Fibroblast of villous mesenchyme (primary cell): ENCODE data around the gene MNS1. TPM values are rescaled to one million over a fixed set of nuclear protein-coding genes. Genes with fewer than 3 reads are reported as not detected.

Experiments
- DNase-seq: peaks from one replicate; pipeline ENCODE4 v3.0.0-alpha.2; 2010; ENCODE audit warnings: low read depth
- H3K4me3 ChIP-seq: 2 replicates; pipeline ENCODE4 v1.5.1; 2011; ENCODE audit warnings: low read depth, mild to moderate bottlenecking, low read length
- total RNA-seq: library from RNA; depleted of rRNA; stranded (reverse); fragments of >200 nt; gene quantifications from 2 replicates; pipeline ENCODE4 v1.2.3, GENCODE V29; 2012
- TF ChIP-seq, protein P1 (sequence below): IDR thresholded peaks from 2 replicates; pipeline ENCODE4 v1.5.1; 2012; ENCODE audit warnings: low read depth, mild to moderate bottlenecking, low read length; ENCODE audit not compliant: insufficient read depth

MNS1 gene, protein sequence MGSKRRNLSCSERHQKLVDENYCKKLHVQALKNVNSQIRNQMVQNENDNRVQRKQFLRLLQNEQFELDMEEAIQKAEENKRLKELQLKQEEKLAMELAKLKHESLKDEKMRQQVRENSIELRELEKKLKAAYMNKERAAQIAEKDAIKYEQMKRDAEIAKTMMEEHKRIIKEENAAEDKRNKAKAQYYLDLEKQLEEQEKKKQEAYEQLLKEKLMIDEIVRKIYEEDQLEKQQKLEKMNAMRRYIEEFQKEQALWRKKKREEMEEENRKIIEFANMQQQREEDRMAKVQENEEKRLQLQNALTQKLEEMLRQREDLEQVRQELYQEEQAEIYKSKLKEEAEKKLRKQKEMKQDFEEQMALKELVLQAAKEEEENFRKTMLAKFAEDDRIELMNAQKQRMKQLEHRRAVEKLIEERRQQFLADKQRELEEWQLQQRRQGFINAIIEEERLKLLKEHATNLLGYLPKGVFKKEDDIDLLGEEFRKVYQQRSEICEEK
- 0.43 and 0.97 TPM in 2 replicates for total RNA-seq

DNA sequence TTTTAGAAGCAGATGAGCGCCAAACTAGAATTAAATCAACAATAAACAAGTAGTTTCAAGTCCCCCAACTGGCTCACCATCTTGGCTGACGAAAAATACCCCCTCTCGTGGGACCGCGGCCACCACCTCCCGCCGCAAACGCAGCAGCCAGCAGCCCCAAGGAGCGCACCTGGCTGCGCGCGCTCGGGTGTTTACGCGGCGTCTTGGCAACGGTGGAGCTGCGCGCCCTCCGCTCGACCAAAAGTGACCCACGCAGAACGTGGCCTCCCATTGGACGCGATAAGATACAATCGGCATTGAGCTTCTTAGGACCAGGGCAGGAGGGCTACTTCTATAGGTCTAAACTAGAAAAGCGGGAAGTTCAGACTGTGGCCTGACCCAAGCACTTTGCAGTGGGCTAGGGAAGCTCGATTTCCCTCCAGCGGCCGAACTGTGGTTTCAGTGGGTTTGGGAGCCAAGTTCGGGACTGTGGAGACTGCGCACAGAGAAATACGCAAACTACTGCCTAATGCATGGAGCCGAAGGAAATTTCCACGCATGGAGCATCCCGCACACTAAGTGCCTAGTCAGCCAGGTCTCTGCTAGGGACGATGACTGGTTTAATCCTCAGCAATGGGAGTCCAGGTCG, at the start of gene MNS1:
MNS1 (minus strand) TSS at position 245 of the 628 bp plus-strand sequence; CDS start at position 80, 165 bp downstream.
- TF ChIP-seq, protein P1, sequence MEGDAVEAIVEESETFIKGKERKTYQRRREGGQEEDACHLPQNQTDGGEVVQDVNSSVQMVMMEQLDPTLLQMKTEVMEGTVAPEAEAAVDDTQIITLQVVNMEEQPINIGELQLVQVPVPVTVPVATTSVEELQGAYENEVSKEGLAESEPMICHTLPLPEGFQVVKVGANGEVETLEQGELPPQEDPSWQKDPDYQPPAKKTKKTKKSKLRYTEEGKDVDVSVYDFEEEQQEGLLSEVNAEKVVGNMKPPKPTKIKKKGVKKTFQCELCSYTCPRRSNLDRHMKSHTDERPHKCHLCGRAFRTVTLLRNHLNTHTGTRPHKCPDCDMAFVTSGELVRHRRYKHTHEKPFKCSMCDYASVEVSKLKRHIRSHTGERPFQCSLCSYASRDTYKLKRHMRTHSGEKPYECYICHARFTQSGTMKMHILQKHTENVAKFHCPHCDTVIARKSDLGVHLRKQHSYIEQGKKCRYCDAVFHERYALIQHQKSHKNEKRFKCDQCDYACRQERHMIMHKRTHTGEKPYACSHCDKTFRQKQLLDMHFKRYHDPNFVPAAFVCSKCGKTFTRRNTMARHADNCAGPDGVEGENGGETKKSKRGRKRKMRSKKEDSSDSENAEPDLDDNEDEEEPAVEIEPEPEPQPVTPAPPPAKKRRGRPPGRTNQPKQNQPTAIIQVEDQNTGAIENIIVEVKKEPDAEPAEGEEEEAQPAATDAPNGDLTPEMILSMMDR, result no peak
- H3K4me3 ChIP-seq, result peak within 1 kb of the TSS; percentile 77
- peak; percentile 96 for DNase-seq

DNA sequence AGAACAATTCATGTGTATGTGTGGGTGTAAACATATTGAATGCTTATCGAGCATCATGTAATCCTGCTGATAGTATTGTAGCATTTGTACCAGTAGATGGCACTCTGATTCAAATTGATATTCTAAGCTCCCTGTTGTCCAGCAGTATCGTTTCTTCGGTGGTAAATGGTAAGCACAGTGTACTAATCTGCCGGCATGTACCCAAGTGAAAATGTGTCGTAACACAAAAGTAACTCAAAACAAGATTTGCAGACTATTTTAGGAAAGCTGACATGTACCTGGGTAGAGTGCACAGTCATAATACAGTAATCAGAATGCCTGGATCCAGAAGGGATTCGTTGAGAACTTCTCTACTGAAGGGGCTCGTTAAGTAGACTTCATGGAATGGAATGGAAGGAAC, 31.7 kb upstream of the MNS1 start:
- peak overlapping the region; percentile 1 for H3K4me3 ChIP-seq
- peak; percentile 78 for DNase-seq
- TF ChIP-seq, protein P1, result peak; percentile 66

DNA sequence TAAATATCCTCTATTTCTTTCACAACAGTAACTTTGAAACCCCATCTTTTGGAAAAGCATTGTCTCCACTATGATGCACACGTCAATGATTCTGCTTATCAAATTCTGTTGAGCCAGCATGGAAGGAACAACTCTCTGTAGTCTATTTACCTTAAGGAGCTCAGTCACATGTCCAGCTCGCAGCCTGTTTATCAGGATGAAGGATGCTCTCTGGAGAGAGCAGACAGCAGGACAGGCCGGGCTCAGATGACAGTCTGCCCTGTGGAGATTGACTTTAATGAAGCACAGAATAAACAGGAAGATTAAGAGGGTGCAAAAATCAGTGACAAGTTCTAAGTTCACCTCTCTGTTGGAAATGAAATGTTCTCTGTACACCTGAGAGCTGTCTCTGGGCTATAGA, 30.6 kb upstream of the MNS1 start:
- TF ChIP-seq, protein P1, result no peak
- DNase-seq, result no peak
- H3K4me3 ChIP-seq, result no peak overlapping the region

DNA sequence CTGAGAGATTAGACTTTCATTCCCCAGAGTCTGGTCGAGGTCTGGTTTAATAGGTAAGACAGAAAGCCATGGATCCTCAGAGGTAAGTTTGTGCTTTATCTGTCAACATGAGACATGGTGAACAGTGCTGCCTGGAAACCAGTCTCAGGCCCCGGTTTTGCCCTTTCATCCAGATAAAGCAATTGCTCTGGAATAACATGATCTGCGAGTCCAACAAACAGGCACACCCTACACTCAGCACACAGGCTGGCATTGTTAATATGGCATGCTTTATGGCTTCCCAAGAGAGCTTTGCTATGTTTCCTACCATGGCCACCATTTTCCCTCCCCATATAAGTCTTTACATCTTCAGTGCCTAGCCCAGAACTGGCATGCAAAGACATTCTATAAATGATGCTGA, 30.1 kb upstream of the MNS1 start:
- H3K4me3 ChIP-seq, result no peak overlapping the region
- no peak for DNase-seq
- TF ChIP-seq, protein P1, result no peak

DNA sequence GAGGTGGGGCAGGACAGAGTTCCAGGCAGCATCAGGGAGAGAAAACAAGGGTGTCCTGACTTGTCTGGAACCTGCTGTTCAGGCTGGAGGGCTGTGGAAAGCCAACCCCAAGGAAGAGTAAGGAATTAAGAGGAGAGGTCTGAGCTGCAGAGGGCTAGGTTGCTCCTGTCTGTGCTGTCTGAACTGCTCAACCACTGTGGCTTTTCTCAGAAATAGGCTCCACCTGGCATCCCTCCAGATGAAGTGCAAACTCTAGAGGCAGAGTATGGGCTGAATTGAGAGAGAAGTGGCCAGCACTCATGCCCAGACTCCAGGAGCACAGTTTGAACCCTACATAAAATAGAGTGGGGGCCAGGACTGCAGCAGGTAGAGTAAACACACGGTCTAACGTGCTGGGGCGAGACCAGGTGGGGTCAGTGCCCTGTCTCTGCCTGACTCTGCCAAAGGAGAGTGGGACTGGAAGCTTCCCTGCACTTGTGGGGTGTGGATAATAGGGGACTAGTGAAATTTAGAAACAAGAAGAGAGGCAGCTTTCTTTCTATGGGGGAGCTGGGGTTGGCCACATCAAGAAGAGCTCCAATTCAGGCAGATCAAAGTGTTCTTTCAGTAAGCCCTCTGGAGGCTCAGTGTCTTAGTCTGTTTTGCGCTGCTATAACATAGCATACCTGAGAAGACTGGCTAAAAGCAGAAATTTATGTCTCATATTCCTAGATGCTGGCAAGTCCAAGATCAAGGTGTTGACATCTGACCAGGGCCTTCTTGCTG, 28.0 kb upstream of the MNS1 start:
- DNase-seq, result no peak
- TF ChIP-seq, protein P1, result no peak
- no peak overlapping the region for H3K4me3 ChIP-seq

DNA sequence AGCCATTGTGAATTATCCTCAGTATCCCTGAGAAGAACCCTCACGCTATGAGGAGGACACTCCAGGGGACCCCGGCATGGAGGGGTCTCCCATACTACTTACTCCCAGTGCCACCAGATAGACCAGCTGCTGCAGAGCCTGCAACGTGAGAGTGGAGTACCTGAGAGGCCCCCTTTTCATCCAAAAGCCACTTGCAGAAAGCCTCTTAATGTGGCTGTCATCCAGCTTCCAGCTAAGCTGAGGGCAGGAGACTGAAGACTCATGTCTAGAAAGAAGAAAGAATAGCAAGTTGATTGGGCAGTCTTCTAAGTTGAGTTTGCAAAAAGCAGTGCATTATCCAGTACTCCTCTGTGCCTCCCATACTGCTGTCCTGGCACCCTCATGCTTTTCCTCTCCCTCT, 27.3 kb upstream of the MNS1 start:
- TF ChIP-seq, protein P1, result no peak
- no peak overlapping the region for H3K4me3 ChIP-seq
- DNase-seq, result no peak
